B cell (primary cell): ENCODE measurements around the gene SEMA4G. TPM values are rescaled to one million over a fixed set of nuclear protein-coding genes. Genes with fewer than 3 reads are reported as not detected.

Source experiments
- ATAC-seq: fragments of 200-7000 bp; cut with Tn5 transposase; one replicate; pipeline ENCODE4 v1.10.0; 2021; ENCODE audit warnings: low read depth, mild to moderate bottlenecking, moderate number of reproducible peaks, moderate library complexity
- CTCF ChIA-PET: fragments of 350-600 bp; sonication (Branson Sonifier 250); formaldehyde crosslinking; loops from one replicate; lab custom pipeline; 2021; ENCODE audit warnings: antibody characterized with exemption, inconsistent platforms; lab: Charles Lee
- POLR2A ChIA-PET: fragments of 350-600 bp; sonication (Branson Sonifier 250); formaldehyde crosslinking; loops from one replicate; lab custom pipeline; 2021; ENCODE audit warnings: antibody characterized with exemption; lab: Charles Lee
- DNase-seq: peaks from one replicate; pipeline ENCODE4 v3.0.0; 2013
- H2AFZ ChIP-seq: 2 replicates; pipeline ENCODE4 v1.6.1; 2012; ENCODE audit warnings: mild to moderate bottlenecking, low read depth, low read length; ENCODE audit not compliant: insufficient read depth, poor library complexity, severe bottlenecking
- H3K27ac ChIP-seq, 2 donors: 1 replicate in 1 of 2; 2 replicates in 1 of 2; pipeline ENCODE4 v1.5.1; 2012 to 2013; ENCODE audit warnings: low read length in 2 of 2, mild to moderate bottlenecking in 2 of 2, moderate library complexity in 1 of 2
- H3K27me3 ChIP-seq, 4 experiments: fragments of 200-600 bp in 1 of 4; sonication (generic) in 1 of 4; replicated peaks in 1 of 4; 1 replicate in 2 of 4; 2 replicates in 2 of 4; pipeline versions ENCODE4 v1.6.1 to v1.7.0; 2013 to 2016; ENCODE audit warnings: low read length in 3 of 4, mild to moderate bottlenecking in 2 of 4, mixed read lengths in 1 of 4, moderate library complexity in 1 of 4; ENCODE audit not compliant: insufficient read depth in 4 of 4, control insufficient read depth in 3 of 4; ENCODE audit errors: control extremely low read depth in 1 of 4
- H3K36me3 ChIP-seq, 2 experiments: replicated peaks in 1 of 2; 1 replicate in 1 of 2; 2 replicates in 1 of 2; pipeline versions ENCODE4 v1.6.1 to v1.7.1; 2013; ENCODE audit warnings: low read length in 1 of 2; ENCODE audit not compliant: insufficient read depth in 2 of 2, control insufficient read depth in 1 of 2; ENCODE audit errors: control extremely low read depth in 1 of 2, extremely low read depth in 1 of 2
- H3K4me1 ChIP-seq, 2 donors: fragments of 200-600 bp in 1 of 2; sonication (generic) in 1 of 2; 1 replicate in 1 of 2; 2 replicates in 1 of 2; pipeline versions ENCODE4 v1.5.1 to v1.6.1; 2013 to 2017; ENCODE audit warnings: low read length in 2 of 2; ENCODE audit not compliant: control insufficient read depth in 2 of 2, insufficient read depth in 2 of 2
- H3K4me2 ChIP-seq: replicated peaks from 2 replicates; pipeline ENCODE3; 2012; ENCODE audit warnings: mild to moderate bottlenecking, low read depth, low read length; ENCODE audit not compliant: poor library complexity, severe bottlenecking
- H3K4me3 ChIP-seq, 5 experiments: fragments of 200-600 bp in 1 of 5; sonication (generic) in 1 of 5; 1 replicate in 3 of 5; 2 replicates in 2 of 5; pipeline versions ENCODE4 v1.5.1 to v1.7.0; 2011 to 2016; ENCODE audit warnings: low read length in 4 of 5, mild to moderate bottlenecking in 4 of 5, low read depth in 2 of 5, control low read depth in 1 of 5, moderate library complexity in 1 of 5; ENCODE audit not compliant: insufficient read depth in 1 of 5; ENCODE audit errors: control extremely low read depth in 1 of 5, extremely low read depth in 1 of 5
- H3K79me2 ChIP-seq: fragments of 200-600 bp; sonication (generic); one replicate; pipeline ENCODE4 v1.6.0; 2016; ENCODE audit warnings: low read length; ENCODE audit not compliant: control insufficient read depth, insufficient read depth
- H3K9ac ChIP-seq: fragments of 200-600 bp; sonication (generic); 2 replicates; pipeline ENCODE4 v1.6.1; 2017; ENCODE audit warnings: mild to moderate bottlenecking, low read length, moderate library complexity
- H3K9me3 ChIP-seq, 3 donors: one replicate each; pipeline versions ENCODE4 v1.6.1 to v1.7.1; 2013; ENCODE audit warnings: low read length in 2 of 3; ENCODE audit not compliant: control insufficient read depth in 2 of 3, insufficient read depth in 1 of 3; ENCODE audit errors: control extremely low read depth in 1 of 3
- H4K20me1 ChIP-seq: 2 replicates; pipeline ENCODE4 v1.6.0; 2012; ENCODE audit warnings: mild to moderate bottlenecking, low read length; ENCODE audit not compliant: insufficient read depth, control insufficient read depth, poor library complexity, severe bottlenecking
- H3K27ac Mint-ChIP-seq: one replicate; pipeline ENCODE4 v1.8.0; 2021; ENCODE audit warnings: mixed read lengths
- H3K27me3 Mint-ChIP-seq: one replicate; pipeline ENCODE4 v1.8.0; 2021; ENCODE audit warnings: mixed read lengths
- H3K4me1 Mint-ChIP-seq: one replicate; pipeline ENCODE4 v1.8.0; 2021; ENCODE audit warnings: mixed read lengths
- H3K4me3 Mint-ChIP-seq: one replicate; pipeline ENCODE4 v1.8.0; 2021; ENCODE audit warnings: mixed read lengths
- H3K9me3 Mint-ChIP-seq: one replicate; pipeline ENCODE4 v1.8.0; 2022; ENCODE audit warnings: mixed read lengths; ENCODE audit not compliant: insufficient read depth
- EZH2 ChIP-seq: IDR thresholded peaks from 2 replicates; pipeline ENCODE4 v1.6.1; 2012; ENCODE audit warnings: borderline replicate concordance, low read depth, mild to moderate bottlenecking, moderate library complexity, low read length; ENCODE audit not compliant: insufficient read depth, poor library complexity, severe bottlenecking
- WGBS: methylation state at CpG from one replicate; pipeline ENCODE4 v1.1.5; 2013; ENCODE audit warnings: missing lambda C conversion rate; ENCODE audit not compliant: insufficient coverage; 5-methylcytosine and 5-hydroxymethylcytosine counted together
- intact Hi-C: fragments of 100-400 bp; cut with micrococcal nuclease; formaldehyde crosslinking; loops from one replicate; pipeline ENCODE4 v1.10.0; 2022
- polyA plus RNA-seq: library from polyadenylated mRNA; depleted of rRNA; stranded (reverse); fragments of >200 nt; gene quantifications from 2 replicates; pipeline ENCODE4 v1.2.3, GENCODE V29; 2012
- small RNA-seq: library from RNA; depleted of rRNA; stranded (forward); fragments of <200 nt; gene quantifications from one replicate; pipeline ENCODE3, GENCODE V24; 2012; ENCODE audit warnings: low replicate concordance, low read depth; ENCODE audit not compliant: insufficient read length
- total RNA-seq, 2 donors: library from RNA; stranded (reverse); fragments of 120-200 nt in 1 of 2; gene quantifications; 1 replicate in 1 of 2; 2 replicates in 1 of 2; pipeline versions ENCODE4 v1.2.3 to v1.2.4, GENCODE V29; 2013 to 2022
- TF ChIP-seq, protein P1 (sequence below): fragments of 200-600 bp; IDR thresholded peaks from one replicate; pipeline ENCODE4 v1.8.0; 2022; ENCODE audit warnings: antibody characterized with exemption, mild to moderate bottlenecking

SEMA4G gene
- total and polyA plus RNA-seq, 2 donors (not counting 1 experiment from before 2014, with no cell fraction given), result 0.84 to 0.96 TPM

DNA sequence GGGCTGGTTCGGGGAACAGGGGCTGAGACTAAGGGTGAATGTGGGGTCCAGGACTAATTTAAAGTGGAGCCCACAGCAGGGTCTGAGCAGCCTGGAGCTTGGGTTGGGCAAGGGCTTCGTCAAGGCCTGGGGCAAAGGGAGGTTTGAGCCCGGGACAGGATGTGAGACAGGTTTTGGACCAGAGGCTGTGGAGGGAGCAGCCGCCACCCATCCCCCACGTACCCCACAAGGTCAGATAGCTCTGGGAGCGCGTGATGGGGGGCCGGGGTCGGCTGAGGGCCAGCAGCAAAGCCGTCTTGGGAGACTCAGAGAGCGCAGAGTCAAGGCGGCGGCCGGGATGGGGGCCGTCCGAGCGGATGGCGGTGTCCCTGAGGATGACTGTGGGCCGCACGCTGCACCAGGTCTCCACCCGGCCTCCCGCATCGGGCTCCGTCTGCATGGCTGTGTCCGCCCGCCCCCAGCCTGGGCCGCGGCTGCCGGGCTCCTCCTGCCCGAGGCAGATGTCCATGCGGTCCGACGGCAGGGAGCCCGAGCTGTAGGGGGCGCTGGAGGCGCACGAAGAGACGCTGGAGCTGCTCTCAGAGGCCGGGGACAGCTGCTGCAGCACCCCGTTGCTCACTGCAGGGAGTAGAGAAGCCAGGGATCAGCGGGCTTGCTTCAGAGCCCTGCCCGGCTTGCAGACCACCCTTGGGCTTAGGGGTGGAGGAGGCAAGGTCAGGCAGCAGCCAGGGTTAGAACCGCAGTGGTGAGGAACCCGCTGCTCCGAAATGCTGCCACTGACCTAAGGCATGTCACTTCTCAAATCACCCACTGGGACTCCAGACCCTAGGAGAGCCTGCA is 49.5 kb downstream of the SEMA4G start:
- 26% methylated on average over 41 of the region's 45 CpGs for WGBS
- Histone ChIP-seq H3K27me3 (peaks cover 0 to 46% (median 24%) of the 10 kb centered on the region in 4 experiments), H3K4me3 (peak overlapping the region in 1 of 5 experiments; percentile 23), H3K4me1 (peaks cover 16 to 22% of the 10 kb centered on the region in 2 donors), H3K79me2 (no peaks in the 10 kb centered on the region), H4K20me1 (no peaks in the 10 kb centered on the region), H3K36me3 (no peaks in the 10 kb centered on the region), H3K27ac (no peak overlapping the region), H3K9me3 (no peaks in the 10 kb centered on the region), H3K9ac (peak overlapping the region; percentile 3), H3K4me2 (peak overlapping the region; percentile 65), H2AFZ (peak overlapping the region; percentile 60)
- Mint-ChIP-seq H3K4me3 (peak overlapping the region; percentile 38), H3K27me3 (peaks cover 38% of the 10 kb centered on the region), H3K27ac (no peak overlapping the region), H3K9me3 (no peaks in the 10 kb centered on the region), H3K4me1 (peaks cover 16% of the 10 kb centered on the region)
- peak; percentile 46 for ATAC-seq
- intact Hi-C loops, result no loop called here
- TF ChIP-seq, protein P1, sequence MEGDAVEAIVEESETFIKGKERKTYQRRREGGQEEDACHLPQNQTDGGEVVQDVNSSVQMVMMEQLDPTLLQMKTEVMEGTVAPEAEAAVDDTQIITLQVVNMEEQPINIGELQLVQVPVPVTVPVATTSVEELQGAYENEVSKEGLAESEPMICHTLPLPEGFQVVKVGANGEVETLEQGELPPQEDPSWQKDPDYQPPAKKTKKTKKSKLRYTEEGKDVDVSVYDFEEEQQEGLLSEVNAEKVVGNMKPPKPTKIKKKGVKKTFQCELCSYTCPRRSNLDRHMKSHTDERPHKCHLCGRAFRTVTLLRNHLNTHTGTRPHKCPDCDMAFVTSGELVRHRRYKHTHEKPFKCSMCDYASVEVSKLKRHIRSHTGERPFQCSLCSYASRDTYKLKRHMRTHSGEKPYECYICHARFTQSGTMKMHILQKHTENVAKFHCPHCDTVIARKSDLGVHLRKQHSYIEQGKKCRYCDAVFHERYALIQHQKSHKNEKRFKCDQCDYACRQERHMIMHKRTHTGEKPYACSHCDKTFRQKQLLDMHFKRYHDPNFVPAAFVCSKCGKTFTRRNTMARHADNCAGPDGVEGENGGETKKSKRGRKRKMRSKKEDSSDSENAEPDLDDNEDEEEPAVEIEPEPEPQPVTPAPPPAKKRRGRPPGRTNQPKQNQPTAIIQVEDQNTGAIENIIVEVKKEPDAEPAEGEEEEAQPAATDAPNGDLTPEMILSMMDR, result peak; percentile 69
- TF ChIP-seq EZH2, result no peak
- DNase-seq, result peak; percentile 67
- ChIA-PET POLR2A (interaction anchor here (0.9 to 1.8 kb wide), 3 partner anchors 12 to 20 kb away, joined by 4 to 9 read pairs (median 4); partner anchors contain the start of genes LZTS2, PDZD7 and SFXN3), CTCF (interaction anchor here (0.7 to 7.0 kb wide), 14 partner anchors 8 to 79 kb away, joined by 3 to 57 read pairs (median 6); partner anchors contain the start of genes LZTS2, PDZD7 and SFXN3)

Small RNA genes within 50 kb of the gene (small RNA-seq; reads per million reads assigned to genes)
- not detected for gene MIR608

Other genes with a start within 250 kb of the SEMA4G start
- not detected in 2 replicates for gene PAX2, start 223.9 kb upstream of the SEMA4G start, total RNA-seq
- 0.07 and 0.12 TPM in 2 replicates for gene PAX2, start 223.9 kb upstream of the SEMA4G start, polyA plus RNA-seq
- 65.6 and 66.7 TPM in 2 replicates for gene SLF2, start 56.5 kb upstream of the SEMA4G start, total RNA-seq
- 11.8 and 21.5 TPM in 2 replicates for gene SLF2, start 56.5 kb upstream of the SEMA4G start, polyA plus RNA-seq
- gene MRPL43, start 18.0 kb downstream of the SEMA4G start, total RNA-seq, result 56.2 and 57.8 TPM in 2 replicates
- gene MRPL43, start 18.0 kb downstream of the SEMA4G start, polyA plus RNA-seq, result 80.4 and 99.4 TPM in 2 replicates
- gene TWNK, start 18.0 kb downstream of the SEMA4G start, total RNA-seq, result 11.8 and 12.0 TPM in 2 replicates
- 3.6 and 7.2 TPM in 2 replicates for gene TWNK, start 18.0 kb downstream of the SEMA4G start, polyA plus RNA-seq
- 33.7 and 36.9 TPM in 2 replicates for gene LZTS2, start 30.3 kb downstream of the SEMA4G start, total RNA-seq
- gene LZTS2, start 30.3 kb downstream of the SEMA4G start, polyA plus RNA-seq, result 19.5 and 23.2 TPM in 2 replicates
- 0.69 and 0.85 TPM in 2 replicates for gene PDZD7, start 61.6 kb downstream of the SEMA4G start, total RNA-seq
- gene PDZD7, start 61.6 kb downstream of the SEMA4G start, polyA plus RNA-seq, result 0.61 and 0.64 TPM in 2 replicates
- gene SFXN3, start 61.7 kb downstream of the SEMA4G start, total RNA-seq, result 38.0 and 44.2 TPM in 2 replicates
- gene SFXN3, start 61.7 kb downstream of the SEMA4G start, polyA plus RNA-seq, result 26.3 and 51.7 TPM in 2 replicates
- 0.34 and 0.51 TPM in 2 replicates for gene KAZALD1, start 92.5 kb downstream of the SEMA4G start, total RNA-seq
- 0.37 TPM in 1 of 2 replicates, not detected in the other for gene KAZALD1, start 92.5 kb downstream of the SEMA4G start, polyA plus RNA-seq
- gene TLX1, start 161.8 kb downstream of the SEMA4G start, total RNA-seq, result not detected in 2 replicates
- not detected in 2 replicates for gene TLX1, start 161.8 kb downstream of the SEMA4G start, polyA plus RNA-seq